Activated T-cell treated with anti-CD3 and anti-CD28 coated beads, Interleukin-2, amount 50 U/mL, for 1 hour (primary cell): ENCODE data around the gene DNAH10.

Source experiments
- DNase-seq: peaks from one replicate; pipeline ENCODE4 v3.0.0-alpha.2; 2020

Gene DNAH10

GRCh38 chr12:123982269-123982668 is 220.2 kb downstream of the DNAH10 start:
- no peak for DNase-seq

- DNase-seq: peak; percentile 44
Observed at GRCh38 chr12:123983822-123984485, 221.9 kb downstream of the DNAH10 start.

- no peak for DNase-seq
Observed at GRCh38 chr12:123984903-123985302, 222.8 kb downstream of the DNAH10 start.
